ENCODE measurements around the gene OMP. TPM values are rescaled to one million over a fixed set of nuclear protein-coding genes. Genes with fewer than 3 reads are reported as not detected.

The OMP gene
- total RNA-seq, 1 donor from 2014 or later: not detected

- DNase-seq: peak; percentile 65
- Histone ChIP-seq H3K36me3 (no peaks in the 10 kb centered on the region), H3K4me1 (peaks cover 34% of the 10 kb centered on the region), H3K27me3 (ENCODE audit: low read depth) (peaks cover 14% of the 10 kb centered on the region), H3K4me3 (no peak overlapping the region), H3K9me3 (replicated peaks) (no peaks in the 10 kb centered on the region), H3K27ac (replicated peaks) (peak overlapping the region; percentile 75)
- intact Hi-C loops (cut with micrococcal nuclease): no loop called here
- no peak for TF ChIP-seq CTCF (IDR thresholded peaks at IDR 0.05; ENCODE audit: borderline replicate concordance)
Measured at GRCh38 chr11:77140231-77140851, 37.7 kb downstream of the OMP start.

DNA sequence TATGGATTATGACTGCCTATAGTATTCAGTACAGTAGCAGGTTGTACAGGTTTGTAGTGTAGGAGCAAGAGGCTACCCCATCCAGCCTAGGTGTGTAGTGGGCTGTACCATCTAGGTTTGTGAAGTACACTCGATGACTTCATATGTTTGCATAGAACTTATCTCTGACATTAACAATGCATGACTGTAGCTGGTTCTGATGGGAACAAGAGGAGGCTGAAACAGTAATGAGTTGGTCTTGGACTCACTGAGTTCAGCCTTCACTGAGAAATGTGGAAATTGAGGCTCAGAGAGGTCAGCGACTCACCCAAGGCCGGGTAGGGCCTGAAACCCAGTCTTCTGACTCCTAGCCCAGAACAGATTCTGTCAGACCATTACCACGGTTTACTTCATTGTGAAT lies 38.4 kb downstream of the OMP start:
- DNase-seq: no peak
- intact Hi-C loops (cut with micrococcal nuclease): no loop called here
- peaks cover 34% of the 10 kb centered on the region for H3K4me1 ChIP-seq
- no peak overlapping the region for H3K4me3 ChIP-seq
- H3K36me3 ChIP-seq: no peaks in the 10 kb centered on the region
- H3K27me3 ChIP-seq (ENCODE audit: low read depth): peaks cover 14% of the 10 kb centered on the region
- no peak for TF ChIP-seq CTCF (IDR thresholded peaks at IDR 0.05; ENCODE audit: borderline replicate concordance)
- H3K9me3 ChIP-seq (replicated peaks): no peaks in the 10 kb centered on the region
- peak overlapping the region; percentile 75 for H3K27ac ChIP-seq (replicated peaks)

DNA sequence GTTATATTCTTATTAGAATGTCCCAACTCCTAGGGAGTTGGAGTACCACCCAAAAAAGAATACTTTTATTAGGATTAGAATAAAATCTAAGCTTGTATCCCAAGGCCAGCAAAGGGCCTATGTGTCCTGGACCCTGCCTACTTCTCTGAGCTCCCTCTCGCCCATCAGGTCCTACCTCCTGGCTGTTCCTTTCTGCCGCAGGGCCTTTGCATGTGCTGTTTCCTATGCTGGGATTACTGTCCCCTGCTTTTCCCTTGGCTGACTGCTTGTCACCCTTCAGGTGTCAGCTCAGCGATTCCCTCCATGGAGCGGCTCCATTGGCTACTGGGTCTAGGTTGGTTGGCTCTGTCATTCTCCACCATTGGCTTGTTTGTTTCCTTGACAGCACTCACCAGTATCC lies 38.8 kb downstream of the OMP start:
- Histone ChIP-seq H3K9me3 (replicated peaks) (no peaks in the 10 kb centered on the region), H3K27me3 (ENCODE audit: low read depth) (peaks cover 14% of the 10 kb centered on the region), H3K4me1 (peaks cover 34% of the 10 kb centered on the region), H3K27ac (replicated peaks) (no peak overlapping the region), H3K4me3 (no peak overlapping the region), H3K36me3 (no peaks in the 10 kb centered on the region)
- no peak for DNase-seq
- no peak for TF ChIP-seq CTCF (IDR thresholded peaks at IDR 0.05; ENCODE audit: borderline replicate concordance)
- intact Hi-C loops (cut with micrococcal nuclease): no loop called here

GRCh38 chr11:77142091-77142975 lies 39.7 kb downstream of the OMP start:
- intact Hi-C loops (cut with micrococcal nuclease): no loop called here
- H3K4me1 ChIP-seq: peaks cover 34% of the 10 kb centered on the region
- no peak overlapping the region for H3K27ac ChIP-seq (replicated peaks)
- H3K36me3 ChIP-seq: no peaks in the 10 kb centered on the region
- no peaks in the 10 kb centered on the region for H3K9me3 ChIP-seq (replicated peaks)
- no peak for TF ChIP-seq CTCF (IDR thresholded peaks at IDR 0.05; ENCODE audit: borderline replicate concordance)
- H3K4me3 ChIP-seq: no peak overlapping the region
- peaks cover 20% of the 10 kb centered on the region for H3K27me3 ChIP-seq (ENCODE audit: low read depth)
- DNase-seq: no peak

DNA sequence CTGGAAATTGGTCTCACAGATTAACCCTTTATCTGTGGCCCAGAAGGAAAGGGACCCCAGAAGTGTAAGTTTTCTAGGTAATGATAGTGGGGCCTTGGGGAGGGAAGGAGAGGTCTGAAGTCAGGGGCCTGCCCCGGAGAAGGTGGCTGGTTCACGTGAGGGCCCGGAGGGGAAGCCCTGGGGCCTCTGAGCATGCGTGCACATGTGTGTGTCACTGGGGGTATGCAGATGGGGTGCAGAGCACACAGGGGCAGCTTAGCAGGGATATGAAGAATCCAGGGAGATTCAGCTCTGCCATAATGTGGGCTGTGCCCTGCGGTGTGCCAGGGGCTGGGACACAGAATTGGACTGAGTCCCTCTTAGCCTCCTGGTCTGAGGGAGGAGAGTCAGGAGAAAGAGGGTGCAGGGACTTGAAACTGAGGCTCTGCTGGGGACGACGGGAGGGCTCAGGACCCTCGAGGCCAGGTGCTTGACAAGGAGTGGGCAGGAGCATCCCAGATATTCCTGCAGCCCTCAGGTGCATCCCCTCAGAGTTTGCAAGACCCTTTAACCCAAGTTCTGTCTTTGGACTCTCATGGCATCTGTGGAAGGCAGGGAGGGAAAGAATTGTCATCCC lies 40.9 kb downstream of the OMP start:
- Histone ChIP-seq H3K36me3 (no peaks in the 10 kb centered on the region), H3K9me3 (replicated peaks) (no peaks in the 10 kb centered on the region), H3K4me1 (peaks cover 26% of the 10 kb centered on the region), H3K27me3 (ENCODE audit: low read depth) (peaks cover 18% of the 10 kb centered on the region), H3K27ac (replicated peaks) (no peak overlapping the region), H3K4me3 (no peak overlapping the region)
- DNase-seq: no peak
- TF ChIP-seq CTCF (IDR thresholded peaks at IDR 0.05; ENCODE audit: borderline replicate concordance): no peak
- intact Hi-C loops (cut with micrococcal nuclease): no loop called here
